ENCODE measurements around the gene ASTN2.

The ASTN2 gene

DNA sequence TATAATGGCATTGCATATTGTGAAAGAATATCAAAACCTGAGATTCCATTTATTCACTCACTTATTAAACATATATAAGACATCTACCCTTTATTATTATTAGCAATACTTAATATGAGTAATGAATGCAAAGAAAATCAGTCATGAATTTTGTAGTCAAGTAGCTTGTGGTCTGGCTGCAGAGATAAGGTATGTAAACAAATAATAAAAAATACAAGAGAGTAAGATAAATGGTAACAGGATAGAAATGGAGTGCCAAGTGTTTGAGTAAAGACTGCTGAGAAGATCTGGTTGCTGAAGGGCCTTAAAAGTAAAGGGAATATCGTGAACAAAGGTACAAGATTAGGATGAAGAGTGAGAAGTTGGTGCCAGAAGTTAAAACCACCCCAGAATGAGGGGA, 709.3 kb downstream of the ASTN2 start:
- no peak for FAIRE-seq
- no peak for DNase-seq (ENCODE audit: insufficient read length, low spot score)
- TF ChIP-seq, protein P1, sequence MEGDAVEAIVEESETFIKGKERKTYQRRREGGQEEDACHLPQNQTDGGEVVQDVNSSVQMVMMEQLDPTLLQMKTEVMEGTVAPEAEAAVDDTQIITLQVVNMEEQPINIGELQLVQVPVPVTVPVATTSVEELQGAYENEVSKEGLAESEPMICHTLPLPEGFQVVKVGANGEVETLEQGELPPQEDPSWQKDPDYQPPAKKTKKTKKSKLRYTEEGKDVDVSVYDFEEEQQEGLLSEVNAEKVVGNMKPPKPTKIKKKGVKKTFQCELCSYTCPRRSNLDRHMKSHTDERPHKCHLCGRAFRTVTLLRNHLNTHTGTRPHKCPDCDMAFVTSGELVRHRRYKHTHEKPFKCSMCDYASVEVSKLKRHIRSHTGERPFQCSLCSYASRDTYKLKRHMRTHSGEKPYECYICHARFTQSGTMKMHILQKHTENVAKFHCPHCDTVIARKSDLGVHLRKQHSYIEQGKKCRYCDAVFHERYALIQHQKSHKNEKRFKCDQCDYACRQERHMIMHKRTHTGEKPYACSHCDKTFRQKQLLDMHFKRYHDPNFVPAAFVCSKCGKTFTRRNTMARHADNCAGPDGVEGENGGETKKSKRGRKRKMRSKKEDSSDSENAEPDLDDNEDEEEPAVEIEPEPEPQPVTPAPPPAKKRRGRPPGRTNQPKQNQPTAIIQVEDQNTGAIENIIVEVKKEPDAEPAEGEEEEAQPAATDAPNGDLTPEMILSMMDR (IDR thresholded peaks at IDR 0.05; ENCODE audit: insufficient read depth, missing control alignments), result no peak

DNA sequence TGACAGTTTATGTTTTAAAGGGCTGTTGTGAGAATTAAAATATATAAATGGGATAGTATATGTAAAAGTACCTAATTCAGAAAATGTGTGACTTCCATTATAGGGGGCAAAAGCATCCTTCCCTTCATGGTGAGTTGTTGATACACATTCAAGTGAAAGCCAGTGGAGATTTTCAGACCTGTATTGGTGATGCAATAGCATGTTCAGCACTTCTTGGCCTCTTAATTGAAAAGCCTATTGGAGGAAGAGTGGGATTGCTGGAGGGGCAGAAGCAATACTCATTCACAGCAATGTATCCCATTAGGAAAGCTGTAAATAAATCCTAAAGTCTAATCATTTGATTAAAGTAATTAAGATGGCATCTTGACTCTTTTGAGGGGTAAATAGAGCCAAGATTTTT, 710.4 kb downstream of the ASTN2 start:
- DNase-seq (ENCODE audit: insufficient read length, low spot score), result no peak
- TF ChIP-seq, protein P1 (IDR thresholded peaks at IDR 0.05; ENCODE audit: insufficient read depth, missing control alignments), result no peak
- no peak for FAIRE-seq

DNA sequence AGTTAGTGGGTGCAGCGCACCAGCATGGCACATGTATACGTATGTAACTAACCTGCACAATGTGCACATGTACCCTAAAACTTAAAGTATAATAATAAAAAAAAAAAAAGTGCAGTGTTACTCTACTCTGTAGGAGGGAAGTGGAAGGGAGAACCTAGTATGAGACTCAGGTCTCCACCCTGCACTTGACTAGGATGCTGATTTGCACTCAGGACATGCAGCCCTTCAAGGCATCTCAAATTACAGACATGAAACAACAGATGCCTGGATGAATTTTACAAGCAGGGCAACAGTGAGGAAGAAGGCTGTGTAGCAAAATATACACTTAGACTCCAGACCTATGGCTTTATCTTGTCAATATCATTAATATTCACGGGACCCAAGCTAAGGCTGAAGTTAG, 711.2 kb downstream of the ASTN2 start:
- no peak for FAIRE-seq
- no peak for DNase-seq (ENCODE audit: insufficient read length, low spot score)
- TF ChIP-seq, protein P1 (IDR thresholded peaks at IDR 0.05; ENCODE audit: insufficient read depth, missing control alignments), result no peak

DNA sequence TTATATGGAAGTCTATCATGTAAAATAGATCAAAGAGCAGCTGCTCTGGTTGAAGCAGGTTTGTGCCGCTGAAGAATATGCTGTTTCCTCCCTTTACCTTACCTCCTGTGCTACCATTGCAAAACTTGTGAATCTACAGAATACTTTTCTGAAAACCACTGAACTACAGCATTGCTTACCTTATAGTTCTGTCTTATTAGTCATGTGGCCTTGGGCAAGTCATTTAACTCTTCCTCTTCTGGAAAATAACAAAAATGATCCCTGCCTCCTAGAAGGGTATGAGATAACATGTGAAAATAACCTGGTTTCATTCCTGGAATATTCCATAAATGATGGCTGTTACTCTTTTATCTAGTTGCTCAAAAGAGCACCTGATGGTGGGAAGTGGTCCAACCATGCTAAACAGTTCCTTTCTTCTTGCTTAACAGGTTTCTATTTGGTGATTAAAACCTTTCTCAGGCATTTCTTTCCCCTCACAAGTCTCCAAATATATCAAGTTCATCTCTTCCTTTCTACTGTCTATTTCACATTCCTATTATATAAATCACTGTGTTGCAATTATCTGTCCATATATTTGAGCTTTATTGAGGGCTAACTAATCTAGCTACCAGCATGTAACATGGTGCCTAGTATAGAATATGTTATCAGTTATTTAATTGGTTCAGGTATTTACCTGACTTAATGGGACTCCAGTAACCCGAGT, 712.8 kb downstream of the ASTN2 start:
- DNase-seq (ENCODE audit: insufficient read length, low spot score) (no peak), FAIRE-seq (no peak)
- TF ChIP-seq, protein P1 (IDR thresholded peaks at IDR 0.05; ENCODE audit: insufficient read depth, missing control alignments), result no peak

DNA sequence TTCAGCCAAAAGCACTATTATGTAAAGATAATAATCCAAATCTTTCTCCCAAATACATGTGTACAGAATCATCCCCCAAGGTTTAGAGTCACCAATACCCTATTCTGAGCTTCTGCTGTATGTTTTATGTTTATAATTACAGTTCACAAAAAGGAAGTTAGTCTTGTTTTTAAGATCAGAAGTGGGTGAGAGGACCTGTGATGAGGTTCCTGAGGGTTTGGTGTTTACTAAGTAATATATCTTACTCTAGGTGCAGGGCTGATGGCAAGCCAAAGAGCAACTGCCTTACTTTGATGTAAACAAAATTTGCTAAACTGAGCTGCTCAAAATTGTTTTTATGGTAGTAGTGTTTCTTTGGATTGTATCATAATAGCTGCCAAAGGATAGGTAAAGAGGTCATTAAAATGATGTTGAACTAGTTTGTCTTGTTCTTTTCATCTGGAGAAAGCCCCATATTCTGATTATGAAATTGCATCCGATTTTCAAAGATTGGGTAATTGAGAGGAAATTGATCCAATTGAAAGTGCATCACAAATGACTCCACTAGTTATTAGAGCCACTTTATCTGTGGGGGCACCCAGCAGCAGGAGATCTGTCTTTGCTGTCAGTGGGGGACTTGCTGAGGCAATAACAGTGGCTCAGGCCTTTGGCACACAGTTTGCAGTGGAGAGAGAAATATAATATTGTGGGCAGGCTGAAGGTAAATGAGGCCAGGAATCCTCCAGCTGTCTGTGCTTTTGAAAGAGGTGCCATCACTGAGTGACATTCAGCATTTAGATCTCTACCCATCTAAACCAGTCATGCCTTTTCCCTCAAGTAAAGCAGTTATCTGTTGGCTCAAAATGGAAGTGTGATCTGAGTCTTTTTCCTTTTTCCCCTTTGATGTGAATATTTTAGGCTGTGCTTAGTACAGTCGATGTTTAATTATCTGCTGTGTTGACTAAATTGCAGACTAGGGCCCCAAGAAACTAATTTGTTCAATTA, 713.7 kb downstream of the ASTN2 start:
- TF ChIP-seq, protein P1 (IDR thresholded peaks at IDR 0.05; ENCODE audit: insufficient read depth, missing control alignments), result no peak
- FAIRE-seq, result no peak
- DNase-seq (ENCODE audit: insufficient read length, low spot score), result no peak

DNA sequence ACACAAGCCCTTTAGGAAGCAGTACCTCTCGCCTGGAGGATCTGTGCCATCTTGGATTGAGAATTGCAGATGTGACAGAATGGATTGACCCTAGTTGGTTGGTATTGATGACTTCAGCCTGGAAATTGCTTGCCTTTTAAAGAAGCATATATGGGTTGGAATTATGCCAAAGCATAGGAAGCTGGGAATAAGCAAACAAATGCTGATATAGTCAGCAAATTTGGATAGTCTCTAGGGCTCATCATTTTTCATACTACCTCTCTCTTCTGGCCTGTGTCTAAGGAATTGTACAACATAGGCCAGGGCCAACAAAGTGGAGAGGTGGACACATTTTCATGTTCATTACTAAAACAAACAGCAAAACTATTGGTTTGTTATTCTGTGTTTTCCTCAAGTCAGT, 714.6 kb downstream of the ASTN2 start:
- DNase-seq (ENCODE audit: insufficient read length, low spot score), result no peak
- TF ChIP-seq, protein P1 (IDR thresholded peaks at IDR 0.05; ENCODE audit: insufficient read depth, missing control alignments), result no peak
- no peak for FAIRE-seq
